Measurements from ENCODE around the gene GIMAP4. TPM values are rescaled to one million over a fixed set of nuclear protein-coding genes. Genes with fewer than 3 reads are reported as not detected.
"Not testable (repeated sequence)": the region's sequence is repeated elsewhere in the genome, so short reads cannot be mapped to it uniquely, and the experiment has no call there.

GIMAP4 gene
- total RNA-seq, 1 experiment from 2014 or later, result not detected

- Histone ChIP-seq H3K4me1 (no peaks in the 10 kb centered on the region), H3K36me3 (no peaks in the 10 kb centered on the region), H3K27me3 (no peaks in the 10 kb centered on the region), H3K9me3 (replicated peaks) (no peaks in the 10 kb centered on the region), H3K4me3 (no peak overlapping the region), H3K27ac (no peak overlapping the region)
- no peak for DNase-seq
These were observed 43.0 kb downstream of the GIMAP4 start for GRCh38 chr7:150610233-150610632.

- no peak for DNase-seq
- H3K27ac ChIP-seq, result no peak overlapping the region
- no peak overlapping the region for H3K4me3 ChIP-seq
- H3K9me3 ChIP-seq (replicated peaks), result no peaks in the 10 kb centered on the region
- H3K36me3 ChIP-seq, result no peaks in the 10 kb centered on the region
- H3K4me1 ChIP-seq, result no peaks in the 10 kb centered on the region
- no peaks in the 10 kb centered on the region for H3K27me3 ChIP-seq
These were observed 45.7 kb downstream of the GIMAP4 start for GRCh38 chr7:150612925-150613324.

GRCh38 chr7:150613880-150614279 lies 46.7 kb downstream of the GIMAP4 start:
- no peaks in the 10 kb centered on the region for H3K9me3 ChIP-seq (replicated peaks)
- H3K27me3 ChIP-seq, result no peaks in the 10 kb centered on the region
- no peak for DNase-seq
- H3K27ac ChIP-seq, result no peak overlapping the region
- no peaks in the 10 kb centered on the region for H3K36me3 ChIP-seq
- H3K4me3 ChIP-seq, result no peak overlapping the region
- H3K4me1 ChIP-seq, result no peaks in the 10 kb centered on the region

GRCh38 chr7:150614426-150614825 lies 47.2 kb downstream of the GIMAP4 start:
- H3K9me3 ChIP-seq (replicated peaks); H3K27ac ChIP-seq; H3K4me3 ChIP-seq; DNase-seq; H3K4me1 ChIP-seq; H3K27me3 ChIP-seq; H3K36me3 ChIP-seq: not testable (repeated sequence)

GRCh38 chr7:150615221-150615755 lies 48.1 kb downstream of the GIMAP4 start:
- not testable (repeated sequence) for H3K4me3 ChIP-seq; H3K27ac ChIP-seq; H3K4me1 ChIP-seq; DNase-seq; H3K9me3 ChIP-seq (replicated peaks); H3K27me3 ChIP-seq; H3K36me3 ChIP-seq

- Histone ChIP-seq H3K27me3 (peaks cover 2% of the 10 kb centered on the region; the same call in 1 of the 2 replicates), H3K4me1 (no peaks in the 10 kb centered on the region), H3K4me3 (no peak overlapping the region), H3K36me3 (no peaks in the 10 kb centered on the region), H3K27ac (no peak overlapping the region), H3K9me3 (replicated peaks) (no peaks in the 10 kb centered on the region)
- DNase-seq, result no peak
These were observed 52.9 kb downstream of the GIMAP4 start for GRCh38 chr7:150620061-150620460.

- peaks cover 8% of the 10 kb centered on the region for H3K27me3 ChIP-seq
- no peaks in the 10 kb centered on the region for H3K4me1 ChIP-seq
- H3K9me3 ChIP-seq (replicated peaks), result no peaks in the 10 kb centered on the region
- no peak for DNase-seq
- H3K4me3 ChIP-seq, result no peak overlapping the region
- H3K36me3 ChIP-seq, result no peaks in the 10 kb centered on the region
- H3K27ac ChIP-seq, result no peak overlapping the region
These were observed 53.6 kb downstream of the GIMAP4 start for GRCh38 chr7:150620617-150621371.

GRCh38 chr7:150621376-150621775 lies 54.2 kb downstream of the GIMAP4 start:
- peaks cover 12% of the 10 kb centered on the region for H3K27me3 ChIP-seq
- H3K36me3 ChIP-seq, result no peaks in the 10 kb centered on the region
- no peaks in the 10 kb centered on the region for H3K4me1 ChIP-seq
- DNase-seq, result no peak
- no peak overlapping the region for H3K27ac ChIP-seq
- no peaks in the 10 kb centered on the region for H3K9me3 ChIP-seq (replicated peaks)
- no peak overlapping the region for H3K4me3 ChIP-seq

Other genes with a start within 250 kb of the GIMAP4 start
- not detected in 2 replicates for gene LRRC61, start 244.0 kb upstream of the GIMAP4 start, total RNA-seq (2014; rRNA removed; shearing (Covaris generic))
- gene ACTR3C, start 243.8 kb upstream of the GIMAP4 start, total RNA-seq (2014; rRNA removed; shearing (Covaris generic)), result 1.7 and 4.6 TPM in 2 replicates
- gene RARRES2, start 225.8 kb upstream of the GIMAP4 start, total RNA-seq (2014; rRNA removed; shearing (Covaris generic)), result 68.1 and 89.7 TPM in 2 replicates
- gene REPIN1, start 198.6 kb upstream of the GIMAP4 start, total RNA-seq (2014; rRNA removed; shearing (Covaris generic)), result 174 and 183 TPM in 2 replicates
- 8.1 and 9.5 TPM in 2 replicates for gene ZNF775, start 188.1 kb upstream of the GIMAP4 start, total RNA-seq (2014; rRNA removed; shearing (Covaris generic))
- gene GIMAP8, start 116.8 kb upstream of the GIMAP4 start, total RNA-seq (2014; rRNA removed; shearing (Covaris generic)), result not detected in 2 replicates
- not detected in 2 replicates for gene GIMAP7, start 52.5 kb upstream of the GIMAP4 start, total RNA-seq (2014; rRNA removed; shearing (Covaris generic))
- gene GIMAP6, start 65.0 kb downstream of the GIMAP4 start, total RNA-seq (2014; rRNA removed; shearing (Covaris generic)), result not detected in 2 replicates
- not detected in 2 replicates for gene GIMAP2, start 118.3 kb downstream of the GIMAP4 start, total RNA-seq (2014; rRNA removed; shearing (Covaris generic))
- gene GIMAP1, start 149.2 kb downstream of the GIMAP4 start, total RNA-seq (2014; rRNA removed; shearing (Covaris generic)), result not detected in 2 replicates
- not detected in 2 replicates for gene GIMAP5, start 170.0 kb downstream of the GIMAP4 start, total RNA-seq (2014; rRNA removed; shearing (Covaris generic))
- gene TMEM176B, start 233.0 kb downstream of the GIMAP4 start, total RNA-seq (2014; rRNA removed; shearing (Covaris generic)), result not detected in 2 replicates
- gene TMEM176A, start 233.4 kb downstream of the GIMAP4 start, total RNA-seq (2014; rRNA removed; shearing (Covaris generic)), result not detected in 2 replicates

Data from SJCRH30 (cell line).